ENCODE results near the gene ARHGAP10. TPM values are rescaled to one million over a fixed set of nuclear protein-coding genes. Genes with fewer than 3 reads are reported as not detected.

The ARHGAP10 gene
- total and polyA plus RNA-seq, 3 donors from 2014 or later, result 17.4 to 108 (median 83.5) TPM

DNA sequence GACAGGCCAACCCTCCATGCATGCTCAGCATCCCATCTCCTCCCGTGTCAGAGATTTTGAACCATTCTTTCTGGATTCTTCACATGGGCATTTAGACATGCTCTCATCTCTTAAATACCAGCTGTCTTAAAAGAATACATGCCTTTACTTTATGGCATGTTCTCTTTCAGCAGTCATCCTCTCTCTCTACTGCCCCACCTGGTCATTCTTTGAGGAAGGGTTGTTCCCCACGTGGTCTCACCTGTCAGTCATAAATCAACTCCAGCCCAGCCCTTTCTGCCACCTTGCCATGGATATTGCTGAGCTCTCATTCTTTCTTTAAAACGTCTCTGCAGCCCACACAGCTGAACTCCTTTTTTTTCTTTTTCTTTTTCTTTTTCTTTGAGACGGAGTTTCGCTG lies 111.3 kb downstream of the ARHGAP10 start:
- WGBS, 2 donors, result 66 to 67% methylated on average over 5 of the region's 5 CpGs
- Histone ChIP-seq H3K9me3 (no peaks in the 10 kb centered on the region), H3K4me1 (peaks cover 59% of the 10 kb centered on the region), H3K27ac (peak overlapping the region; percentile 74 to 92), H3K36me3 (ENCODE audit: low read depth, missing control alignments) (no peaks in the 10 kb centered on the region), H3K27me3 (no peaks in the 10 kb centered on the region), H3K4me3 (no peak overlapping the region)
- TF ChIP-seq, protein P1, sequence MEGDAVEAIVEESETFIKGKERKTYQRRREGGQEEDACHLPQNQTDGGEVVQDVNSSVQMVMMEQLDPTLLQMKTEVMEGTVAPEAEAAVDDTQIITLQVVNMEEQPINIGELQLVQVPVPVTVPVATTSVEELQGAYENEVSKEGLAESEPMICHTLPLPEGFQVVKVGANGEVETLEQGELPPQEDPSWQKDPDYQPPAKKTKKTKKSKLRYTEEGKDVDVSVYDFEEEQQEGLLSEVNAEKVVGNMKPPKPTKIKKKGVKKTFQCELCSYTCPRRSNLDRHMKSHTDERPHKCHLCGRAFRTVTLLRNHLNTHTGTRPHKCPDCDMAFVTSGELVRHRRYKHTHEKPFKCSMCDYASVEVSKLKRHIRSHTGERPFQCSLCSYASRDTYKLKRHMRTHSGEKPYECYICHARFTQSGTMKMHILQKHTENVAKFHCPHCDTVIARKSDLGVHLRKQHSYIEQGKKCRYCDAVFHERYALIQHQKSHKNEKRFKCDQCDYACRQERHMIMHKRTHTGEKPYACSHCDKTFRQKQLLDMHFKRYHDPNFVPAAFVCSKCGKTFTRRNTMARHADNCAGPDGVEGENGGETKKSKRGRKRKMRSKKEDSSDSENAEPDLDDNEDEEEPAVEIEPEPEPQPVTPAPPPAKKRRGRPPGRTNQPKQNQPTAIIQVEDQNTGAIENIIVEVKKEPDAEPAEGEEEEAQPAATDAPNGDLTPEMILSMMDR (IDR thresholded peaks at IDR 0.05), result peak in 1 of 3 experiments; percentile 10
- TF ChIP-seq POLR2A (IDR thresholded peaks at IDR 0.05), result no peak
- intact Hi-C loops (cut with DNase I; ENCODE audit: low total_unique reads), result no loop called here
- DNase-seq, result no peak

GRCh38 chr4:147844781-147845180 lies 112.9 kb downstream of the ARHGAP10 start:
- Histone ChIP-seq H3K9me3 (no peaks in the 10 kb centered on the region), H3K36me3 (ENCODE audit: low read depth, missing control alignments) (no peaks in the 10 kb centered on the region), H3K4me1 (peaks cover 65% of the 10 kb centered on the region), H3K27ac (peak overlapping the region in 1 of 2 donors; percentile 92), H3K27me3 (no peaks in the 10 kb centered on the region), H3K4me3 (no peak overlapping the region)
- intact Hi-C loops (cut with DNase I; ENCODE audit: low total_unique reads), result no loop called here
- no peak for TF ChIP-seq POLR2A (IDR thresholded peaks at IDR 0.05)
- TF ChIP-seq, protein P1 (IDR thresholded peaks at IDR 0.05), result no peak
- WGBS, 2 donors, result 94 to 95% methylated on average over 7 of the region's 7 CpGs
- DNase-seq, result no peak

GRCh38 chr4:147846318-147847155 lies 114.6 kb downstream of the ARHGAP10 start:
- 47 to 55% methylated on average over 6 of the region's 6 CpGs for WGBS, 2 donors
- H3K36me3 ChIP-seq (ENCODE audit: low read depth, missing control alignments), result no peaks in the 10 kb centered on the region
- TF ChIP-seq, protein P1 (IDR thresholded peaks at IDR 0.05), result no peak
- H3K9me3 ChIP-seq, result no peaks in the 10 kb centered on the region
- DNase-seq, result no peak
- H3K27ac ChIP-seq, result peak overlapping the region; percentile 41 to 92
- H3K27me3 ChIP-seq, result no peaks in the 10 kb centered on the region
- intact Hi-C loops (cut with DNase I; ENCODE audit: low total_unique reads), result no loop called here
- no peak overlapping the region for H3K4me3 ChIP-seq
- H3K4me1 ChIP-seq, result peaks cover 54% of the 10 kb centered on the region

DNA sequence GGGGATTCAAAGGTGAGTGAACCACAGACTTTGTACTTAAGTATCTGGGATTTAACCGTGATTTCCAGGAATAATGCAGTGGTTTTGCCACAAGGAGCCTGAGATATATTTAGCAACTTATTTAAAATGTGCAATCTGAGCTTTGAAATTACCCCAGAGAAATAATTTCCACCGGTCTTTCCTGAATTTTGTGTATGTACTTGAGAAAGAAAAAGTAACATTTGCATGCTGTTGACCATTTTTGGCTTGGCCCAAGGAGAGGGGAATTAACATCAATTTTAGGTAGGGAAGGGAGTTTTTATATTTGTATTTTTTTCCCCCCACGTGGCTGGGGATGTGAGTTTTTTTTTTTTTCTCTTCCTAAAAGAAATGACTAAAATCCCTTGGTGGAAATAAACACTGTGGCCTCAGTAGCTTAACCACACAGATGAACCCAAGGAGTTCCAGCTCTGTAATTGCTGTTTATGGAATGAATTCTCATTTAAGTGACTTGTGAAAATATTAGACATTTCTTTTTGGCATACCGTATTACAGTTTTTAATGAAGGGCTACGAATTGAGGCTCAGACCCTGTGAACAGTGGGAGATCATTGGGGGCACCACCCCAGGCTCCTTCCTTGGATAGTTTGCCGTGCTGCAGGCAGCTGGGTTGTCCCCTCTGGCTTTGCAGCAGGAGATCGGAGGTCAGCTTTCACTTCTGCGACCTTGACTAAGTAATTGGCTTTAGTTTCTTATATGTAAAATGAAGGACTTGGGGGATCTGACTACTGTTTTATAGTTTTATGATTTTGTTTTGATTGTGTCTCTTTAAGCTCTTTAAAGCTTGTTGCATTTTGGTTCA lies 116.1 kb downstream of the ARHGAP10 start:
- 50 to 57% methylated on average over 8 of the region's 8 CpGs for WGBS, 2 donors
- H3K27ac ChIP-seq, result peak overlapping the region; percentile 41 to 92
- intact Hi-C loops (cut with DNase I; ENCODE audit: low total_unique reads), result no loop called here
- H3K9me3 ChIP-seq, result no peaks in the 10 kb centered on the region
- DNase-seq, result no peak
- H3K4me3 ChIP-seq, result no peak overlapping the region
- no peak for TF ChIP-seq POLR2A (IDR thresholded peaks at IDR 0.05)
- TF ChIP-seq, protein P1 (IDR thresholded peaks at IDR 0.05), result no peak
- no peaks in the 10 kb centered on the region for H3K27me3 ChIP-seq
- H3K4me1 ChIP-seq, result peaks cover 41% of the 10 kb centered on the region
- no peaks in the 10 kb centered on the region for H3K36me3 ChIP-seq (ENCODE audit: low read depth, missing control alignments)

All from testis (tissue), 3 donors.